Transverse colon (tissue), 4 donors: Measurements from ENCODE around the gene UFSP2.

ENCODE experiments used
- CTCF ChIP-seq, 5 experiments: fragments of 200-600 bp in 3 of 5; fragments of 450-650 bp in 2 of 5; sonication (generic) in 3 of 5; IDR thresholded peaks; 1 replicate in 2 of 5; 2 replicates in 3 of 5; pipeline ENCODE4 v1.5.1; 2016 to 2017; ENCODE audit warnings: antibody characterized with exemption in 5 of 5, inconsistent platforms in 3 of 5, mild to moderate bottlenecking in 2 of 5, moderate library complexity in 1 of 5
- POLR2AphosphoS5 ChIP-seq, 3 donors: sonication (generic); formaldehyde crosslinking; IDR thresholded peaks; one replicate each; pipeline ENCODE4 v1.6.1; 2016; ENCODE audit warnings: antibody characterized with exemption in 3 of 3

- TF ChIP-seq CTCF (IDR thresholded peaks at IDR 0.05) = no peak
- TF ChIP-seq POLR2AphosphoS5 (IDR thresholded peaks at IDR 0.05) = no peak
Observed at GRCh38 chr4:185370268-185370949, 55.4 kb downstream of the UFSP2 start.
